HUDEP-2 (cell line): ENCODE data around the gene LIPA.

Experiments
- DNase-seq, 76 experiments: peaks; one replicate each; lab custom pipeline; 2025; ENCODE audit not compliant: unreplicated experiment in 76 of 76; lab: John Stamatoyannopoulos, UW

LIPA gene

DNA sequence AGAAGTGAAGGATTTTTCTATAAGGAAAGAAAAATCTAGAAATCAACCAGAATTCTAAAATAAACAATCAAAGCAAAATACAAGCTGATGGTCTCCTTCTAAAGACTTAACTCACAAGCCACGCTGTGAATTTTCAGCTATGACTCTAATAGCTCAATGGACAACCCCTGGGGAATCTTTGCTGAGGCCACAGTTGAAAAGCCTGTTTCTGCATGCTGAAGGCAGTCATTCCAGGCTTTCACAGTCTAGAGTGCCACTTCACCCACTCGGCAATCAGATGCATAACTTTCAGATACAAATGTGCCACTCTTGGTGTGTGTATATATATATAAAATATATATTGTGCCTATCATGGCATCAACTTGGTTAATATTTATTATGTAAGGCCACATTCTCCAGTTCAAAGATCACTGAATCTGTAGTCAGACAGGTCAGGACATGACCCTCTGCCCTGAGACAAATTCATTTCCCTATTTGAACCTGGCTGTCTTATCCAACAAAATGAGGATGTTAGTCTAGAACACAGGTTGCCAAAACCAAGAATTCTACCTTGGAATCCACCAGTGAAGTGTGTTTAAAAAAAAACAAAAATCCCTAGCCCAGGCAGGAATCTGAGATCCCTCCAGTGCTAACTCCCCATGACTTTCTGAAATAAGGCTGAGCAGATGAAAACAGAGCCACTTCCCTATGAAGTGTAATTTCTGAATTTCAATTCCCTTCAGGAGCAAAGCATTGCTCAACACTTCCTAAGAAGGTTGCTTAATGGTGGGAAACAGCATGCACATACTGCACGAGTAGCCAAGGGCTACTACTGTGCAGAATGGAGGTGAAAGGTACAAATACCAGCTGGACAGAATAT lies 9.9 kb downstream of the LIPA start:
- no peak for DNase-seq

- peak in 30 of 76 experiments; percentile 2 to 52 (median 20) for DNase-seq
Observed at GRCh38 chr10:89241026-89241425, 10.5 kb downstream of the LIPA start.

- DNase-seq: no peak
Observed at GRCh38 chr10:89240519-89240918, 11.1 kb downstream of the LIPA start.

GRCh38 chr10:89238956-89239644 lies 12.5 kb downstream of the LIPA start:
- DNase-seq: peak in 9 of 76 experiments; percentile 3 to 43 (median 11)

GRCh38 chr10:89237849-89238248 lies 13.7 kb downstream of the LIPA start:
- no peak for DNase-seq

DNA sequence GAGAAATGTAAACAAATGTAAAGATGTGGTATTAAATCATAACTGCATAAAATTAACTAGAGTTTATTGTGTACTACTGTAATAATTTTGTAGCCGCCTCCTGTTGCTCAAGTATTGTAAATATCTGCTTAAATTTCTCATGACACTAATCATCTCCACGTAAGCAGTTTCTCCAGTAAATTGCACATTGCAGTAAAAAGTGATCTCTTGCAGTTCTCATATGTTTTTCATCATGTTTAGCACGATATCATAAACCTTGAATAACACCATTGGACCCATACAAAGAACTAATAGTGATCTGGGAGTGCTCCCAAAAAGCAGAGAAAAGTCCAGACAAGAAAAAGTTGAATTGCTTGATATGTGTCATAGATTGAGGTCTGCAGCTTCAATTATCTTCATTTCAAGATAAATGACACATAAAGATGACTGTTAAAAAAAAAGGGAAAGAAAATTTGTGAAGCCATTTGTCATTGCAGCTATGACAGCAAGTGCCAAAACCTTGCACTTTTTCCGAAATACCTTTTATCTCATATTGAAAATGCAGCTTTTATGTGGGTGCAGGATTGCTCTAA lies 15.3 kb downstream of the LIPA start:
- DNase-seq: no peak

DNA sequence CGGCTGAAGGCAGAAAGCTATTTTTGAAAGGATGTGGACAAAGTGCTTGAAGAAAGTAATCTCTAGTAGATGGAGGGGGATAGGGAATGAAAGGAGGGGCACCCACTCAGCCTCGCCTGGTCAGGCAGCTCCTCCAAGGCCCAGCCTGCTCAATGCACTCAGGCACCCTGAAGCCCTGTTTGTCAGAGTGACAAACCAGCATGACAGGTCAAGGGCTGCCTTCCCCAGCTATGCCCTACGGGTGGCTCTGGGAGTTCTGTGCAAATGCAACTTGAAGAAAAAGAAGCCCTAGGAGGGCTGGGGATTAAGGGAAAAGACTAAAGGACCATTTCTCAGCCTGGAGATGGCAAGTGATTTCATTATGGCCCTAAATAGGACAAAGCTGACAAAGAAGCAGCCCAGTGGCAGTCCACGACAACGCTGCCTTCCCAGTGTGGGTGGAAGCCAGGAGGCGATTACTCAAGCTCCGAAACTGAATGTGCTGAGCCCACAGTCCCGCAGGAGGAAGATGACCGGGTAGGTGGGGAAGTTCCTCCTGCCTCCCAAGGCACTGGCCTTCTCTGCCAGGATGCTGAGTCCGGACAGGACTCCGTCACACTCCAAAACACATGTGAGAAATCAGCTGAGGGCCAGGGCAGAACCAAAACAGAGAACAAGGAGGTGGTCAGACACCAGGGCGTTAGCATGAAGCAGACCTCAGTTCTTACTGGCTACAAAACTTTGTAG lies 16.3 kb downstream of the LIPA start:
- DNase-seq: no peak

DNA sequence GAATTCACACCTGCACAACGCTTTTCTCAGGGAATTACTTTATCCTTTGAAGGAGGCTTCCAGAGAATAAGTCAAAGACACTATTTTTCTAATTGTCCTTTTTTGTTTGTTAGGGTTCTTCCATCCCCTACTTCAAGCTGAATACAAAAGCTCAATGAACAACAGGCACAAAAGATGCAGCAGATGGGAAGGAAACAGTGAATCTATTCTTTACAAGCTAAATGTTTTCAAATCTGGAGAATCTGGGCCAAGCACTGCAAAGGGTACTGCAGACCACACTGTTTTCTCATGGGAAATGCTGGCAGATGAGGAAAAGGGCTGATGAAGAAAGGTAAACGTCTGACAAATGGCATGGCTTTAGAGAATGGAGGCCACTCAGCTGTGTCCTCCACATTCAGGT lies 18.5 kb downstream of the LIPA start:
- DNase-seq: no peak

GRCh38 chr10:89228962-89229361 lies 22.6 kb downstream of the LIPA start:
- DNase-seq: no peak

GRCh38 chr10:89228146-89228545 lies 23.4 kb downstream of the LIPA start:
- no peak for DNase-seq

GRCh38 chr10:89226891-89227290 lies 24.7 kb downstream of the LIPA start:
- DNase-seq: no peak

DNA sequence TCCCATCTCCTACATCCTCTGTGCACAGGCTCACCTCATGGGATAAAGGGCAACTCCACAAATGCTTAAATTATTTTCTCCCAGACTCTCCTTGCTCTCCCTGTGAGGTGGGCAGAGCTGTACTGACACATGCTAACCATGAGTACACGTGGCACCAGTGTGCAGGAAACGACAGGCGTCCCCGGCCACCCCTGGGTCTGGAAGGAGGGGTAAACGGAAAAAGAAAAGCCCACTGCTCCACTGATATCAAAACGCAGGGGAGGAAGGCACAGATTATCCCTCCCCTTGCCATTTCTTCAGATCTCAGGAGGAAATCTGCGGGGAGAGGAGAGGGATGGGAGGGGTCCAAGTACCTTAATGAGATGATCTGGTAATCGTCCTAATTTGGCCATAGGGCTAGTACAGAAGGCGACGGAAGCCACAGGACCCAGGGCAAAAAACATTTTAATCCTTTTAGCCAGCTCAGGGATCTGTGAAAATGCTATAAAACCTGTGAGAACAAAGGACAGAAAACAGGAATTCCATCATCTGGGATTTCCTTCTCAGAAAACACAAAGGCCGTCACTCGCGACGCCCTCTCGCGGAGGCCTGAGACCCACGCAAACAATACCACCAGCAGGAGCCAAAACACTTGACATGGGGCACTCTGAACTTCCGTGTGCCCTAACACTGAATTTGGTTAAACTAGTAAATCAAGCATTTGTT lies 26.7 kb downstream of the LIPA start:
- no peak for DNase-seq

DNA sequence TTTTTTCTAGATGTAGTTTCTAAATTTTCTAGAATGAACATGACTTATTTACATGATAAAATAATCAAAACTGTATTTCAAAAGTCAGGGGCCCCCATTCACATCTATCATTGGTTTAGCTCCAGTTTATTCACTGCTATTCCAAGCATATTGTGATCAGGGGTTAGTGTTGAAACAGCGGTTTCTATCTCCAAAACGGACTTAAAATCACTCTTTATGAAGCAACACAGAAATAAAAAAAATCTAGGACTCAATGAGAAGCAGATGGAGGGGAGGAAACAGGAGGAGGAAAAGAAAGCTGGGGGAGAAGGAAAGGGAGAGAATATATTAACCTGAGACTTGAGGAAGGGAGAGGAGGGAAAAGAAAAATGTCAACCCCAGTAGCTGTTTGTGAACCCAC lies 29.7 kb downstream of the LIPA start:
- DNase-seq: no peak

DNA sequence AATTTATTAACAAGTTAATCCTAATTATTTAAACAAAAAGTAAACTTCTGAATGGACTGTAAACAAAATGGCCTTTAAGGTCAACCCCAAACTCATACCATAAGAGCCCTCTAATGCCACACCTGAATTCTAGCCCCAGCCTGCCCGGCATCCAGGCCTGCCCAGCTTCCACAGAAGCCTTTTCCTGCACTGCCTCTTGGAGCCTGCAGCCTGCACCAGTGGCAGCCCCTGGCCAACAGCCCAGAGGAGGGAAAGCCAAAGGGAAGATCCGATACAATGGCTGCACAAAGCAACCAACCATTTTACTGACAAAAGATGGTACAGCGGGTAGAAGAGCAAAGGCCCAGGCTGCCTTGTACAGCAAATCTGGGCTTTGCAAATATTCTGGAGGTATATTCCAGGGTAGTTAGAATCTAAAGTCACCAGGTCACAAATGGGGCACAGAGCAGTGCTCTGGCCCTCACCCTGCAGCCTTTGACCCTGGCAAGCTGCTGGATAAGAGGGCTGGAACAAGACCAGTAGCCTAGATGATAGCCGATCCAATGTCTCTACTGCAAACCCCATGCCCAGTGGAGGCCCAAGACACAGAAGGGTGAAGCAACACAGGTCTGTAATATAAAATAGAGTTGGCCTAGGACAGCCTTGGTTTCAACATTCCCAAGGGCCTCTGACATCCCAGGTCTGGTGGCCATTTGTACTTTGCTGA lies 31.9 kb downstream of the LIPA start:
- DNase-seq: no peak

GRCh38 chr10:89217057-89217990 lies 34.3 kb downstream of the LIPA start:
- DNase-seq: peak in 44 of 76 experiments; percentile 3 to 57 (median 24)

DNA sequence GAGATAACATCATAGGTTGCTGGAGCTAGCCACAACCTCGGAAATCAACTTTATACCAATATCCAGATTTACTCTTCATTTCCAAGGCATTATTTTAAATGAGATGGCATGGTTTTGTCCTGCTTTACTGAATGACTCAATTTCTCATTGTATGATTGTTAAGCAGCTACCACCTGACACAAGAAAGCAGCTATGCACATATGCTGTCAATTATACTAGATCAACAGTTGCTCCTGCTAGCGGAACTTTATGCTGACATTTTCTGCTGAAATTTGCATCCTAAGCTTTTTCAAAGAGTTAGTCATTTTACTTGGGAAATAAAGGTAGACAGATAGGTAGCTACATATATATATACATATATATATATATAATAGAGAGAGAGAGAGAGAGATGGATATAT lies 35.5 kb downstream of the LIPA start:
- DNase-seq: no peak

GRCh38 chr10:89215511-89215910 lies 36.1 kb downstream of the LIPA start:
- DNase-seq: no peak

DNA sequence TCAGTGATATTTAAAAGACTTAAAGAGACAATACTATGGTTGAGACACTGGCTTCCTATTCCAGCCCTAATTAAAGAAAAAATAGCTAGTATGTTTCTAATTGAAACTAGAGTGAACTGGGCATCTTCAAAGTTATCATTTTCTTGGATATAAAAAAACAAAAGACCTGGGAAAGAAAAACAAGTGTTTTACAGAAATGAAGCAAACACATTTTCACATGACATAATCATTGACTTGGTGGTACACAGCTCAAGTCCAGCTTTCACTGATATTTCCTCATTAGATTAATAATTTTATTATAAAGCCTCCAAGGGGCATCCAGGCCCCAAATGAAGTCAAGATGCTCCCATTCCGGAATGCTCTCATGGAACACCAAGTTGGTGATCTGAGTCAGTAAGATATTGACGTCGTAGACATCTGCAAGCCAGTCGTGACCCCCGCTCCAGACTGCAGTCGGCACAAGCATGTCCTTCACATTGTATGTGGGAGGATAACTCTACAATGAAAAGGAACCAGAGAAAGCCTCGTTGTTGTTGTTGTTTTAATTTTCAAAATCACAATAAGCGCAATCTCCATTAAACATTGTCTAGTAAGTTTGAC lies 36.9 kb downstream of the LIPA start:
- DNase-seq: no peak
